ENCODE measurements around the gene ZNF830. TPM values are rescaled to one million over a fixed set of nuclear protein-coding genes. Genes with fewer than 3 reads are reported as not detected.

Gene ZNF830
- total RNA-seq, 1 donor from 2014 or later = 26.1 TPM

- no peak for DNase-seq (ENCODE audit: low spot score)
- H3K27ac Mint-ChIP-seq = no peak overlapping the region
- TF ChIP-seq EZH2 (IDR thresholded peaks at IDR 0.05) (no peak), EZH2phosphoT487 (IDR thresholded peaks at IDR 0.05) (no peak), CTCF (IDR thresholded peaks at IDR 0.05) (no peak)
These were observed 44.0 kb upstream of the ZNF830 start for GRCh38 chr17:34917381-34917780.

GRCh38 chr17:34920676-34921075 is 40.7 kb upstream of the ZNF830 start:
- H3K4me3 Mint-ChIP-seq = no peak overlapping the region
- no peaks in the 10 kb centered on the region for H3K36me3 Mint-ChIP-seq
- DNase-seq (ENCODE audit: low spot score) = no peak
- no peaks in the 10 kb centered on the region for H3K9me3 ChIP-seq (ENCODE audit: low read depth)
- H3K9me3 Mint-ChIP-seq = no peaks in the 10 kb centered on the region
- H3K27me3 ChIP-seq = no peaks in the 10 kb centered on the region
- TF ChIP-seq EZH2 (IDR thresholded peaks at IDR 0.05) = no peak
- no peak for TF ChIP-seq CTCF (IDR thresholded peaks at IDR 0.05)
- TF ChIP-seq EZH2phosphoT487 (IDR thresholded peaks at IDR 0.05) = no peak
- no peaks in the 10 kb centered on the region for H3K79me2 ChIP-seq (ENCODE audit: low read depth)
- H3K36me3 ChIP-seq = no peaks in the 10 kb centered on the region
- H3K27ac ChIP-seq = no peak overlapping the region
- no peaks in the 10 kb centered on the region for H3K4me1 Mint-ChIP-seq
- no peak overlapping the region for H3K4me3 ChIP-seq
- H2AFZ ChIP-seq (replicated peaks) = no peak overlapping the region
- H3F3A ChIP-seq (ENCODE audit: low read depth) = no peaks in the 10 kb centered on the region
- H3K27me3 Mint-ChIP-seq (ENCODE audit: insufficient read depth, low read depth) = no peaks in the 10 kb centered on the region
- no peak overlapping the region for H3K9ac ChIP-seq
- no peak overlapping the region for H3K27ac Mint-ChIP-seq
- H3K4me1 ChIP-seq = no peaks in the 10 kb centered on the region
- no peak overlapping the region for H3K4me2 ChIP-seq
- H4K20me1 ChIP-seq (ENCODE audit: low read depth) = no peaks in the 10 kb centered on the region

More at GRCh38 chr17:34917381-34917780, 44.0 kb upstream of the ZNF830 start:
- H3K36me3 ChIP-seq = no peaks in the 10 kb centered on the region
- no peak overlapping the region for H2AFZ ChIP-seq (replicated peaks)
- H3K79me2 ChIP-seq (ENCODE audit: low read depth) = no peaks in the 10 kb centered on the region
- Mint-ChIP-seq H3K27me3 (ENCODE audit: insufficient read depth, low read depth) (no peaks in the 10 kb centered on the region), H3K4me1 (no peaks in the 10 kb centered on the region), H3K9me3 (no peaks in the 10 kb centered on the region), H3K4me3 (no peak overlapping the region), H3K36me3 (no peaks in the 10 kb centered on the region)
- H3K4me1 ChIP-seq = no peaks in the 10 kb centered on the region
- no peaks in the 10 kb centered on the region for H3K9me3 ChIP-seq (ENCODE audit: low read depth)
- no peak overlapping the region for H3K4me3 ChIP-seq
- H3K9ac ChIP-seq = no peak overlapping the region
- H3K4me2 ChIP-seq = no peak overlapping the region
- H3F3A ChIP-seq (ENCODE audit: low read depth) = no peaks in the 10 kb centered on the region
- no peaks in the 10 kb centered on the region for H3K27me3 ChIP-seq
- no peaks in the 10 kb centered on the region for H4K20me1 ChIP-seq (ENCODE audit: low read depth)
- no peak overlapping the region for H3K27ac ChIP-seq

- no peaks in the 10 kb centered on the region for H3K27me3 Mint-ChIP-seq (ENCODE audit: insufficient read depth, low read depth)
- H3K4me1 ChIP-seq = no peaks in the 10 kb centered on the region
- no peak overlapping the region for H3K4me2 ChIP-seq
- no peaks in the 10 kb centered on the region for H4K20me1 ChIP-seq (ENCODE audit: low read depth)
- DNase-seq (ENCODE audit: low spot score) = no peak
- H3K4me1 Mint-ChIP-seq = no peaks in the 10 kb centered on the region
- H3K4me3 Mint-ChIP-seq = no peak overlapping the region
- H2AFZ ChIP-seq (replicated peaks) = no peak overlapping the region
- H3K4me3 ChIP-seq = no peak overlapping the region
- H3K79me2 ChIP-seq (ENCODE audit: low read depth) = no peaks in the 10 kb centered on the region
- H3K9me3 ChIP-seq (ENCODE audit: low read depth) = no peaks in the 10 kb centered on the region
- H3K27ac ChIP-seq = no peak overlapping the region
- no peaks in the 10 kb centered on the region for H3K36me3 Mint-ChIP-seq
- no peaks in the 10 kb centered on the region for H3F3A ChIP-seq (ENCODE audit: low read depth)
- TF ChIP-seq EZH2phosphoT487 (IDR thresholded peaks at IDR 0.05) (no peak), CTCF (IDR thresholded peaks at IDR 0.05) (no peak), EZH2 (IDR thresholded peaks at IDR 0.05) (no peak)
- no peaks in the 10 kb centered on the region for H3K9me3 Mint-ChIP-seq
- no peak overlapping the region for H3K27ac Mint-ChIP-seq
- H3K36me3 ChIP-seq = no peaks in the 10 kb centered on the region
- H3K9ac ChIP-seq = no peak overlapping the region
- H3K27me3 ChIP-seq = no peaks in the 10 kb centered on the region
These were observed 34.7 kb upstream of the ZNF830 start for GRCh38 chr17:34926661-34927060.
